GDM1 (cell line): ENCODE data around the gene HIVEP3.
A peak's percentile ranks its signal among the peaks of the same experiment; 100 is the strongest.

ENCODE experiments used
- DNase-seq: peaks from one replicate; lab custom pipeline; 2025; lab: John Stamatoyannopoulos, UW

The HIVEP3 gene

DNA sequence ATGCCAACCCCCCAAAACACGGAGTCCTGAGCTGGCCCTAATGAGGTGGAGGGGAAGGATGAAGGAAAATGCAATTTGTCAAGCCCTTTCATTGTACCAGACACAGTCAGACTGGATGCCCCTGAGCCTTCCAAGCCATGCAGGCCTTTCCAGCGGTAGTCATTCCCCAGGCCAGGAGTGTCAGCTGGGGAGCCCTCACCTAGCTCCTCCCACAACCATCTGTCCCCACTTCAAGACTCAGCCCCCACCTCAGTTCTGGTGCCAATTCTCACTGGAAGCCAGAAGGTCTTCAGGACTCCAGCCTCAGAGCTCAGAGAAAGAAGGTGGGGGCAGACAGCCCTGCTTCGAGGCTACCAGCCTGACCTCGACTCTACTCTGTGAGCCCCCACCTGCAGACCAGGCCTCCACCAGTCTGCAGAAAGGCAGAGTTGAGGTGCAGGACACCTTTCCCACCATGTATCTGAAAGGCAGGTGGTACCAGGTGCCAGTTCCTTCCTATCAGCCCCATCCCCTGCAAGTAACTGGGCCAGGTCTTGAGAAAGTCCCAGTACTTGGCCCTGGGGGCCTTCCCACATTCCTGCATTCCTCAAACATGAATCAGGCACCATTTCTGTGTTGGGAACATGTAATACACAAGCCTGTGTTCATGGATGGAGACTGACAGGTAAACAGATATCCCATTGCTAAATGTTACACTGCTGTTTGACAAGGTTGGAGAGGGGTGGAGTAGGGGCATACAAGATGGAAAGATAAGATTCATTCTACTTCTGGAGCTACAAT is 253.7 kb downstream of the HIVEP3 start:
- no peak for DNase-seq

DNA sequence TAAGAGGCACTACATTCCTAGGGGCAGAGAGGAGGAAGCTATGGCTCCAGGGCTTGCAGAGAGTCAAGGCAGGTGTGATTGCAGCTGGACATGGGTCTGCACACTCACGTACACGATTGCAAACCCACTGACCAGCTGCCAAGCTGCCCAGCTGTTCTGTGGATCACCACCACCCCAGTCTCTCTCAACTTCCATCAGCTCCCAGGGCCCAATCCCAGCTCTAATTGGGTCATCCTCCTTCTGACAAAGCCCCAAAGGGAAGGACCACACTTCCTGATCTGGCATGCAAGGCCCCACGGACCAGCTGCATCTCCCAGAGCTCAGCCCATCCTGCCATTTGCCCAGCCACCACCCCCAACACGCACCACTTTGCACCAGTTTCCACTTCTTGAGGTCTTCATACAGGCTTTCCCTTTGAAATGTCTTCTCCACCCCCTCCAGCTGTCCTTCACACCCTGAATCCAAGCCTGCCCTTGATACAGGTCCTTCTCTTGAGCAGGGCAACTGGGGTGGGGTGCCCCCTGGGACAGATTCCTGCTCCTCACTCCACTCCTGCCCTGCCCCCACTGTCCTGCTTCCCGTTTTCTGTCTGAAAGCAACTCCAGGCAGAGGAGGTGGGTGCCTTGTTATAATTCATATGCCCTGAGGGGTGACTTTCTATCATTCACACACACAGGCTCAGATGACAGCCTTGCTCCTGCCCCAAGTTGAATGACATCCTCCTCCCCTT is 254.9 kb downstream of the HIVEP3 start:
- DNase-seq = no peak

- no peak for DNase-seq
Measured at GRCh38 chr1:41662765-41663437, 255.8 kb downstream of the HIVEP3 start.

- peak; percentile 60 for DNase-seq
Measured at GRCh38 chr1:41662061-41662764, 256.5 kb downstream of the HIVEP3 start.

DNA sequence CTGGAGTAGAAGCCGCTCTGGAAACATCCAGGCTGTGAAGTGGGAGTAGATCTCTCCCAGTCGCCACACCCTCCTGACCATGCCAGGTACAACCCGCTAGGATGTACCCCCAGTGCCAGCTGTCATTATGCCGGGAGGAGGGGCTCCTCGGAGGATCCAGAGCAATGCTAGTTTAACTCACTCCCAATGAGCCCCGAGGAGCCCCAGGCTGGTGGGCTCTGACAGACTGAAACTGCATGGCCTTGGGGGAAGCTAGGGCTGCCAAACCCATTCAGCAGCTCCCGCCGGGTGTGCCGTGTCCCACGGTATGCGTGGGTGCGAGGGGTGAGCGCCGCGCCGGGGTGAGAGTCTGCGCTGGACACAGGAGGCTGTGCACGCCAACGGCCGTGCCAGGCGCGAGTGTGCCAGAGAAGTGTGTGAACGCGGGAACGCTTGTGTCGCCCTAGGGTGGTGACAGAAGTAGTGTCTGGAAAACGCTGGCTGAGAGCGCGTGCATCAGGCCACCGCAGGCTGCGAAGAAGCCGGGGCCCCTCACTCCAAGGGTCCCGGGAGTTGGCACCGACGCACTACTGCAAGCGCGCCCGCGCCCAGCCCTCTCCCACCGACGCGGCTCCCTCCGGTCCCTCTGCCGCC is 257.2 kb downstream of the HIVEP3 start:
- DNase-seq = no peak

DNA sequence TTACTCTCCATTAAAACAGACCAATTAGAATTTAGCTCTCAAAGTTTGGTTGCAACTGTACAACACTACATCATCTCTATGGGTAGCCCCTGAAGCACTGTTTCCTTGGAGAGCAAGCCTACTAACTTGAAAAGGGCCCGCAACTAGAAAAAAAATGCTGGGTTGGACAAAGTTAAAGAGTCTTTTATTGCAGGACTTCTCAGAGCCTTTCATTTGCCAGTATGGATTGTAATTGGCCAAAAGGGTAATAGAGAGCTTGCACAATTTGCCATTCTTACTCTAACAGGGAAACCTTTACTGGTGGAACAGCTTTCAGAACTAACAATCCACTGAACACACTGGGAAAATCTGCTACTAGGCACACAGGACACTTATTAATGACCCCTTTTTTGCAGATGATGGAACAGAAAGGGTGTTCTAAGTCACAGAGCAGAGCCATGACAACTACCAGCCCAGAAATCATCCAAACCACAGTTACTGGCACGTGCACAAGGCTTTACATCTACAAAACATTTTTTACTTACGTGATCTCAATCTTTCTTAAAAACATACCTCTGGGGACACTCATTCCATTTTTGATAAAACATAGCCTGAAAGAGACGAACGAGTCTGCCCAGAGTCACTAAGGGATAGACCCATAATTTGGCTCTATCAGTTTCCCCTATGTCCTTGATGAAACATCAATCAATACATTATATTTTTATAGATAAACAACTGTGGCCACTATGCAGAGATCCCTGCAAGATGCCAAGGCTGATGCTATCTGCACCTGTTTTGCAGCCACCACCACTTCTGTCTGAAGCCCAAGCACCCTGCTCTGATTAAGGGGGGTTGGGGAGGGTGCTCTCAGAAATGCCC is 257.9 kb downstream of the HIVEP3 start:
- no peak for DNase-seq

- DNase-seq = no peak
Measured at GRCh38 chr1:41659903-41660302, 258.8 kb downstream of the HIVEP3 start.

DNA sequence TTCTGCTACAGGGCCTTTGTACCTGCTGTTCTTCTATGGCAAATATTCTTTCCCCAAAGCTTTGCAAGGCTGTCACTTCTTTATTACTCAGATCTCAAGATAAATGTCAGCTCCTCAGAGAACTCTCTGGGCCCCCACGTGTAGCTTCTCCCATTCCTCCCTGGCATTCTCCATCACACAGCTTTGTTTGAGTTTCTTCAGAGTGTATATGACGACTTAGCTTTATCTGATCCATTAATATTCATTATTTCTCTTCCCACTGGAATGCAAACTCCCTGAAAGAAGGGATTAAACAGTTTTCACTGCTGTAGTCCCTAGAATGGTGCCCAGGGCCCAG is 259.6 kb downstream of the HIVEP3 start:
- no peak for DNase-seq

GRCh38 chr1:41658431-41659158 is 260.1 kb downstream of the HIVEP3 start:
- peak; percentile 68 for DNase-seq

GRCh38 chr1:41657679-41658295 is 260.9 kb downstream of the HIVEP3 start:
- no peak for DNase-seq

GRCh38 chr1:41656825-41657500 is 261.8 kb downstream of the HIVEP3 start:
- DNase-seq = no peak

DNA sequence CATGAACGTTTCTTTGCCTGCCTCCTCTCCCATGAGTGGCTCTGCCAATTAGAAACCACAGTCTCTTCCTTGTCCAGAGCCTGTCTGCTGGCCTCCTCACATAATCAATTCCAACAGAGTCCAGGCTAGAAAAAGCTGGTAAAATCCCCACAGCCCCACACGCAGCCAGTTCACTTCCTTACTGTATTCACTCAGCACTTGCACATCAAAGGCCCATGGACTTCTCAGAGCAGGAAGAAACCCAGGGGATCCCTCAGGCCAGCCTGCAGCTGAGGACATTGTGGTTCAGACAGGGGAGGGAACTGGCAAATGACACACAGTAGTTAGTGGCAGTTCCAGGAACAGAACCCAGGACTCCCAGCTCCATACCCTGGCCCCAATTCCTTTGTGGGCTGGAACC is 262.7 kb downstream of the HIVEP3 start:
- DNase-seq = peak; percentile 16

- no peak for DNase-seq
Measured at GRCh38 chr1:41655632-41656031, 263.1 kb downstream of the HIVEP3 start.

DNA sequence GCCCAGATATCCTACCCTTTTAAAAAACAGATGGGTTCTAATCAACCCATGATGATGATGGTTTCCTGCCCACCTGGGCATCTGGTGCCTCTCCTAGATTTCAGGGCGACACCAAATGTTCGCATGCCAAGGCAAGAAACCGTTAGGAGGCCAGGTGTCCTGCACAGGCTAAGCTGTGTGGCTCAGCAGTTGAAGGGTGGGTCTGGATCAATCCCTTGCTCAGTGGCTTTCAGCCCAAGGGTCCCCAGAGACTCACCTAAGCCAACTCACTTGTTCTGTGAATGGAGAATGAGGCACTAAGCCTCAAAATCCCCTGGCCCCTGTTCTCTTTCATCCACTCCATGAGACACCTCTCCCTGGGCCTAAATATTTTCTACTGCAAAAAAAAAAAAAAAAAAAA is 265.1 kb downstream of the HIVEP3 start:
- DNase-seq = no peak

DNA sequence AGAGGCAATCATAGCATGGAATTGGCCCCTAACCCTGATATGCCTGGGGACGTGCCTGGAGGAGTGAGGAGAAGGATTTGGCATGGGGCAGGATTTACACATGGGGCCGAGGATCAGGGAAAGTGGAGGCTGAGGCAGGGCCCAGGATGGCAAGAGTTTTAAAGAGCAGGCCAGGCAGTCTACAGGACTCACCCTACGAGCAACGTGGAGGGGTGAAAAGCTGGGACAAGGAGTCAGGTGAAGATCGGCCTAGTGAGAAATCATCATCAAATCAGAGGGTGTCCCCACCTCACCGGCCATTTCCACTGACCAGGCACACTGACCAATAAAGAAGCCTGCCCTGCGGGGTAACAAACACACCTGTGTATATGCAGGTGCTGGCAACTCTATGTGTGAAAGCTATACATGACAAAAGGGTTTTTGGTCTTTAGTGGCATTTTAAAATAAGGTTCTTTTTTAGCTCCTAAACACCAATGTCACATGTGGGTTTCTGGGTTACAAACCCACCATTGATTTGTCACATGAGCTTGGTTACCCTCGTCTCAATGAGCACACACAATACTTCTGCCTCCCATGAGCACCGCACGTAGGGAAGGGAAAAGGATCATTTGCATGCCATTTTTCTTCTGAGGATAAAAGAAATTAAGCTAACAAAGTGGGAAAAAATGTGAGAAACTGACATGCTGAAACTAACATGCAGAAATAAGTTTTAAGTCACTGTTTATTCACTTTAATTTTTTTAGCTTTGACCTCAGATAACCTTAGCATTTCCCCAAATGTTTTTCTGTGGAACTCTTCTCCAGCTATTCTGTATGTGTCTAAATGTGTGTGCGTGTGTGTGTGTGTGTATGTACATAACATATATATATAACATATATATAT is 266.1 kb downstream of the HIVEP3 start:
- DNase-seq = no peak

DNA sequence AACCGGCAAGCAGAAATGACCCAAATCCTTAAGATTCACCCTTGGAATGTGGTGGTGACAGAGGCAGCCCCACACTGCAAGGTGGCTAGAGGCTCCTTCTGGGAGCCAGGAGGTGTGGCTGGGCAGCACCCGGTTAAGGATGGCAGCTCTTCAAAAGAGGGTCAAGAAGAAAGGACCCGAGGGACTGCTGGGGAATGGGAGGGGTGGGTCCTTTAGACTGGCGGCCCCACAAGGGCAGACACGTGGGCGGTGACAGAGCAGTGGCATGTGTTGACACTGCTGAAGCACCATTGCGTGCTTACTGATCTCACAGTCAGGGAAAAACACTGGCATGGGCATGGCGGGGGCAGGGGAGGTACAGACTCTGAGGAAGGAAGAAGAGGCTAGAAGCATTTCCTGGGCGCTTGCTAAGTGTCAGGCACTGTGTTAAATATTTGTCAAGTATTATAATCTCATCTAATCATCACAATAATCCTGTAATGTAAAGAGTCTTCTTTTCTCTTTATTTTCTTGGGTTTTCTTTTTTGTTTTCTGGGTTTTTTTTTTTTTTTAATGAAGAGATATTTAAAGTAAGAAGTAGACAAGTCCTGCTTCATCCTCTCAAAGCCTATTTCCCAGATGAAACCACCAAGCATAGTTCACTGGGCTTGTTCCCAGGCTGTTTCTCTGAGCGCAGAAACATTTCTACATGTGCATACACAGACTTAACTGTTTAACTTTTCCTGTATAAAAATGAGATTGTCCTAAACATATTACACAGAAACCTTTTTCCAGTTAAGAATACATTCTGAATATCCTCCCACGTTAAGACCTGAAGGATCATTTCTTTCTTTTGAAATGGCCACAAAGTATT is 268.5 kb downstream of the HIVEP3 start:
- no peak for DNase-seq

DNA sequence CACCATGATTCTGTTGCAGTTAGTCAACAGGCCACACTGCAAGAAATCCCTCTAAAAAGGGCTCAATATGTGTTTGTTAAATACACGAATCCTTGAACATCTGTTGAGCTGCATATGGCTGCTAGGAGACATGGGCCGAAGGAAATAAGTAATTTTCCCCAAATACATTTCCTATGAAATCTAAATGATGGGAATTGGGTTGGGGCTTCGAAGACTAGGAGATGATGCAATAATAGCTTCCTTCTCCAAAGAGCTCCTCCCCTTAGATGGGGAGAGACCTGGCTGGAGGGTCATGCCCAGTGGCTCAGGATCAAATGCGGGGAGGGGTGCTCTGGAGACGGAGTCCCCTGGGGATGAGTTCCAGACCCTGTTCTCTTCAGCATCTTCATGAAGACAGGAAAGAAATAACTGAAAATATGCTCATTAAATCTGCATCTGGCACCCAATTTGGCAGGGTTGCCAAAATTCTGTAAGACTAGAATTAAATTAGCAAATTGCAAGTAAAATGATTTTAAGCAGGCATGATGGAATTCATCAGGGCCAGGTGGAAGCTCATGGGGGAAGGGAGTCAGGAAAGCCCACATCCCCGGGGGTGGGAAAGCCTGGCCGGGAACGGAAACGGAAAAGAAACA is 269.2 kb downstream of the HIVEP3 start:
- no peak for DNase-seq
